ENCODE measurements around the gene RSU1.

Gene RSU1

DNA sequence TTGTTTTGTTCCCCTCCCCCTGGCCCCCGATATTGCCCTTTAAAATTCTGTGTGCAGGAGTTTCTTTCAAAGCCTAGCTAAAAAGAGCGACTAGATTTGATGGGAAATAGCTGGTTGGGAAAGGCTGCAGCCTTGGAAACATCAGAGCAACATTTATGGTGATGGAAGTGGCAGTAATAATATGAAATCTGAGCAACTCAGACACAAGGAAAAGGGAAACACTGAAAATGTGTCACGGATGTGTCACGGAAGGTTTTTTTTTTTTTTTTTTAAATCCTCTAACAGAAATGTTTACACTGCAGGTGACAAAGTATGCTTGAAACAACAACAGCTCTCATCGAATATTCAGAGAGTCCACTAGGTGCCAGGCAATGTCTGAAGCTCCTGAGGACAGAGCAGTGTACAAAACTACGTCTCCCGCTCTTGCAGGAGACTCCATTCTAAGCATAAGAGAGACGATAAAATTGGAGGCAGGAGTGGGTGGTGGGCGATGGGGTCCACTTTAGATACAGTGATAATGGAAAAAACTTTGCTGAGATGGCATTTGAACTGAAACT is 143.0 kb downstream of the RSU1 start:
- no peak for DNase-seq (ENCODE audit: low read depth)

- no peak for DNase-seq (ENCODE audit: low read depth)
Measured at GRCh38 chr10:16673443-16673842, 143.8 kb downstream of the RSU1 start.

DNA sequence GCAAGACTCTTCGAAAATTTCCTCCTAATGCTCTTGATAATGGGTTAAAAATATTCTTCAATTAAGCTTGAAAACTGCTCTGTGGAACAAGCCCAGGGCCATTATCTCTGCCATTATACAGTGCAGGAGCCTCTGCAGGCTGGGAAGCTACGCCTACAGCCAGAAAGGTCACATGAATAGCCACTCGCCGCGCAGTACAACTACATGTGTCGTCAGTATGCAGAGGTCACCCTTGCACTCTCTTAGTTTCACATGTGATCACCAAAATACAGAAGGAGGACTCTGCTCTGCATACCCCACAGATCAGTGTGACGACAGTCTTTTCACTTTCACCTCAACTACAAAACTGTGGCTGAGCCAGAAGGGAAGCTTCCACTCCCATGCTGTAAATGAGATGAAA is 153.8 kb downstream of the RSU1 start:
- no peak for DNase-seq (ENCODE audit: low read depth)

DNA sequence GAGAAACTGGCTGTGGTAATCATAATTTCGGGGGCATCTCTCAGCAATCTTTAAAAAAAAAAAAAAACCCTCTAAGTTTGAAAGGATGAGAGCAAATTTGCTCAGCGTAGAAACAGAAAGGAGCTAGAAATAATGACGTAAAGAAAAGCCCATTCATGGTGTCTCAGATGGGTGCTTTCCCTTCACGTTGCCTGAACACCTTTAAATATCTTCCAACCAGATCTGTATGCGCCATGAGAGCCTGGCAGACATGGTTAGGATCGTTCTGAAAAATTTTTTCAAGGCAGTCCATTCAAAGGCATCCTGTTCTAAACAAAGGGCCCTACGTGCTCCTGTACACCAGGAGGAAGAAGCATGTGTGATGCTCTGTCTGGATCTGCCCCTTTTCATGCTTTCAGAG is 154.3 kb downstream of the RSU1 start:
- no peak for DNase-seq (ENCODE audit: low read depth)

DNA sequence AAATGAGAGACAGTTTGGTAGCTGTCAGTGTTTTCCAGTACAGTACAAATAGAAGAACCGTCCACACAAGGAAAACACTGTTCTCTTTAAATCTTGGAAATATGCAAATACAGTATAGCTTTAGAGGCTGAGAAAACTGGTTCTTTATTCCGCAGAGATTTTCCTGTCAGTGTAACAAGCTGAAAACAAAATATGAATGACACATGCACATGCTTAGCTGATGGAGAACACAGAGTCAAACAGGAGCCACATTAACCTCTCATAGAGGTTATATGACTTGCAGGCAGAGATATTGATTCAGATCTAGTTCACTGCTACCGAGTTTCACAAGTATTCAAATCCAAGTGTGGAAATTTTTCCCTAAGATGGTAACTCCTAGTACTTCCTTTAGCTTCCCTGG is 160.3 kb downstream of the RSU1 start:
- DNase-seq (ENCODE audit: low read depth) = no peak

- no peak for DNase-seq (ENCODE audit: low read depth)
Measured at GRCh38 chr10:16653224-16653623, 164.0 kb downstream of the RSU1 start.

DNA sequence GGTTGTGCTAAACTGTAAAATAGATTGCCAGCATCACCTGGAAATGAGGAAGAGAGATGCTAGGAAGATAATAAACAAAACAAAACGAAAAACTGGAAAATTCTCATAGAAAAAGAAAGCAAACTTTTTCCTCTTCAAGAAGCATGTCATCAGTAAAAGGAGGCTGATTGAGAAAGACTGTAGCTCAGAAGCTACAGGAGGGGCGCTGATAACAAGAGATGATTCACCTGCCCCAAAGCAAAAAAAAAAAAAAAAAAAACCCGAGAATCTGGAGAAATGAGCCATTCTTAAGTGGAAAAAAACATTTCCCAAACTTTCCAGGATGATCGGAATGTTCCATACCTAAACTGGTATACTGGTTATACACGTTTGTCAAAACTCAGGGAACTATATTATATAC is 165.1 kb downstream of the RSU1 start:
- no peak for DNase-seq (ENCODE audit: low read depth)

DNA sequence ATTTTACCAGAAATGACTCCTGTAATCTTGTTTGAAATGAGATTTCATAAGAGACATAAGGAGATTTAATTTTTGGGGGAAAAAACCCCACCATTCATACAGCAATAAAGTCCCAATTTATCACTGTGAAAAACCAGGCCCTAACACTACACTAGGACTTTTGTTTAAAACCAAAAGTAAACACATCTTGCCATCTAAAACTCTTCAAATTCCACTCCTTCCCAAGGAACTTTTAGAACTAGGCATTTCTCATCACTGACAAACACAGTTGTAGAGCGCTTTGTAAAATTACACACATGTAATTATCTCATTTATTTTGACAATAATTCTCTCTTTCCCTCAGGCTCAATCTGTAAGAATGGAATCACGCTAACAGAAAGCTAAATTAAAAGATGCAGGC is 167.5 kb downstream of the RSU1 start:
- DNase-seq (ENCODE audit: low read depth) = no peak

- DNase-seq (ENCODE audit: low read depth) = no peak
Measured at GRCh38 chr10:16648366-16648765, 168.9 kb downstream of the RSU1 start.

GRCh38 chr10:16646181-16647059 is 170.8 kb downstream of the RSU1 start:
- no peak for DNase-seq (ENCODE audit: low read depth)

GRCh38 chr10:16644146-16644545 is 173.1 kb downstream of the RSU1 start:
- DNase-seq (ENCODE audit: low read depth) = no peak

DNA sequence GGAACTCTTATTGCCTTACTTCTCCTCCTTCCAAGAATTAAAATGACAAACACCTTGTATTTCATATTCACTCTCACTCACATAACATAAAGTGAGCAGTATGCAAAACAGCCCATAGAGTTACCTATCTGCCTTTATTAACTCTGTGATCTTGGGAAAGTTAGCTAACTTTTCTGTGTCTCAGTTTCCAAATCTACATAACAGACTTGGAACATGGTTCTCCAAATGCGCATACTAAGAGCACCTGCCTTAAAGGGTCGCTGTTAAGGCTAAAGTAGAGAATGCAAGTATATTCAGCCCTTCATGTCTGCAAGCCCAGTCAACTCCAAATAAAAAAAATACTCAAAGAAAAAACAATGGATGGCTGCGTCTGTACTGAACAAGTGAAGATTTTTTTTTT is 173.7 kb downstream of the RSU1 start:
- no peak for DNase-seq (ENCODE audit: low read depth)

- no peak for DNase-seq (ENCODE audit: low read depth)
Measured at GRCh38 chr10:16640153-16640552, 177.1 kb downstream of the RSU1 start.

DNA sequence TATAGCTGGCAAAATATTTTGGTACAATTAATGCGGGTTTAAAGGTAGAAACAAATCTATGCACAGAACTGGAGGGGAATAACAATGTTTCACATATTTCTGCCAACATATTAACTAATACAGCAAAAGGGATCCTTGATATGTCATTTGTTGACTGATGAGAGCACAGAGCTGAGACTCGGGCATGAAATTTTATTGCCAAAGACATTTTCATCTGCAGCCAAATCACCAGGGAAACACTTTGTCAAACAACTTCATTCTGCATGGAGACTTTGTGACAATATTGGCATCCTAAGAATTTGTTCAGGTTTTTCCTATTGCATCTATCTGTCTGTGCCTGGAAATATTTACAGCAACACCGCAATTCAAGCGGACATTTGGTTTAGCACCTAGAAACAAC is 177.8 kb downstream of the RSU1 start:
- DNase-seq (ENCODE audit: low read depth) = no peak

DNA sequence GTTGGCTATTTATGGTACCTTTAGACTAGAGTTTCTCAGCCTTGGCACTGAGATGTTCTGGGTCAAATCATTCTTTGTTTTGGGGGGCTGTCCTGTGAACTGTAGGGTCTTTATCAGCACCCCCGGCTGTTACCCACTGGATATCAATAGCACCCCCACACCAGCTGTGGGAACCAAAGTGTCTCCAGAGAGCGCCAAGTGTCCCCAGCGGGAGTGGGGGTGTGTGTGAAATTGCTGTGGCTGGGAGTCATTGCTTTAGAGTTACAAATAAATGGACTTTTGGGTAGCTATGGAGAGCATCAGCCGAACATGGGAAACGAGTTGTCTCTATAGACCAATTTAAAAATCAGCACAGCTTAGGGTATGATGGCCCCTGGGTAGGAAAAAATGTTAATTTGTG is 184.2 kb downstream of the RSU1 start:
- no peak for DNase-seq (ENCODE audit: low read depth)

- DNase-seq (ENCODE audit: low read depth) = no peak
Measured at GRCh38 chr10:16626697-16627096, 190.5 kb downstream of the RSU1 start.

DNA sequence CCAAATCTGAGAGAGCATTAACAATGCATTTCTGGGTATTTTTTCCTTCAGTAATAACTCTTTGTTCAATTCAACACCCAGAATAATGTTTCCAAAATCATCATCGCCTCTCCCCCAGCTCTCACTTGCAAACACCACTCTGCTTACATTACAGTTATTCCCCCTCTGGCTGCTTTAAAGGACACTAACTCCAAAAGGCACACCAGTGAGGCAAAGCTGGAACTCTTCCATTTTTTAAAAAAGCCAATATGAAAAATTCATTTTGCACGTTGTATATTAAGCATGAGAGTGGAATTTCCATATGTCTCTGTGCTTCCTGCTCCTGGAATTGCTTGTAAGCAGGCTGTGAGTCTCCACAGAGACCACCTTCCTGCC is 204.3 kb downstream of the RSU1 start:
- DNase-seq (ENCODE audit: low read depth) = no peak

DNA sequence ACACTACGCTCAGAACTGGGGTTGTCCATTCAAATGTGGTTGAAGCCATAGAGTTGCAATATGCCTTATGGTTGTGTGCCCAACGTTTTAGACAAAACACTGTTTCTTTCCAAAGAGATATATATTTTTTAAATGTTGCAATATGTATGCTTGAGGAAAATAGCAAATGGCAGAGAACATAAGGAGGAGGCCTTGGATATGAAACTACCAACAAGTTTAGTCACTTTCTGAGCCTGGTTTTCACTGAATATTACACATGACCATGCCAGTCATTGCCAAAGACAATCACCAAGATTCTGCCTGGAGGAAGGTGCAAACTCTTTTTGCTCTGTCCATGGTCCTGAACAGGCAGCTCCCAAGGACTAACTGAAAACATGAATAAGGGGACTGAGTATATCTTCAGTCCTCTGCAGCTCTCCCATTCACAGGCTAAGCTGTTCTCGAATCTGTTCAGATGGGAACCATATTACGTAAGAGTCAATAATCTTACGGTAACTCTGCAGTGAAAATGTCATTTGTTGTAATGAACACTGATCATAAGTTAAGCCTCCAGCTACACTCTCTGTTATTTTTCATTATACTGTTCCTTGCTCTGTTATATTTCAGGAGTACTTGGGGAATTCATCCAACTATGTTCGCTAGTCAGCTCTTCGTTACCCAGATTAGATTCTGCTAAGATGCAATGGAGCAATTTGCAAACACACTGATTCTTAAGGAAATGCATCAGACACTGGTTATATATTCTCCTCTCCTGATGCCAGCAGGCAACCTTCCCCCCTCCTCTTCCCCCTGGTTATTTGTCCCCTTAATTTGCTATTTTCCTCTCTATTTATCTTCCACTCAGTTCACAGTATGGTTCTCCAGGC is 204.9 kb downstream of the RSU1 start:
- DNase-seq (ENCODE audit: low read depth) = no peak

DNA sequence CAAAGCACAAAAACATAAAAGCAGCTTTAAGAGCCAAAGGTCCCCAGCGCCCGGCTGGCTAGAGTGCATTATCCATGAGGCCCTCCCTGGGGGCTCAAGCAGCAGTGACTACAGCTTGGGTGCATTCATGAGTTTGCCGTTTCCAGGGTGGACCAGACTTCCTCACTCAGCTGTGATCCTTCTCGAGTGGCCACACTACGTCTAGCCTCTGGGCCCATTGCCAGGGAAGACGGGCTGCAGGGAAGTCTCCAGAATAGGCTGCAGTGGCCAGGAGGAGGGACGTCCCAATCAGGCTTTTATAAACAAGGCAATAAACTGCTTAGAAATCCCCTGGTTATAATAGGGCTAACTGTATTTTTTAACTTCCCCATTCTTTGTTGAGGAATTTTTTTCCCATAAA is 206.2 kb downstream of the RSU1 start:
- DNase-seq (ENCODE audit: low read depth) = no peak

- no peak for DNase-seq (ENCODE audit: low read depth)
Measured at GRCh38 chr10:16609211-16609610, 208.0 kb downstream of the RSU1 start.

GRCh38 chr10:16606923-16607322 is 210.3 kb downstream of the RSU1 start:
- no peak for DNase-seq (ENCODE audit: low read depth)

- no peak for DNase-seq (ENCODE audit: low read depth)
Measured at GRCh38 chr10:16606421-16606820, 210.8 kb downstream of the RSU1 start.

GRCh38 chr10:16603308-16603707 is 213.9 kb downstream of the RSU1 start:
- no peak for DNase-seq (ENCODE audit: low read depth)

Measured in stimulated activated CD4-positive, alpha-beta T cell treated with anti-CD3 and anti-CD28 coated beads, Interleukin-2, amount 100 ng/mL, for 4 hours (primary cell).